Measurements from ENCODE around the gene GNB1L.

The GNB1L gene, protein sequence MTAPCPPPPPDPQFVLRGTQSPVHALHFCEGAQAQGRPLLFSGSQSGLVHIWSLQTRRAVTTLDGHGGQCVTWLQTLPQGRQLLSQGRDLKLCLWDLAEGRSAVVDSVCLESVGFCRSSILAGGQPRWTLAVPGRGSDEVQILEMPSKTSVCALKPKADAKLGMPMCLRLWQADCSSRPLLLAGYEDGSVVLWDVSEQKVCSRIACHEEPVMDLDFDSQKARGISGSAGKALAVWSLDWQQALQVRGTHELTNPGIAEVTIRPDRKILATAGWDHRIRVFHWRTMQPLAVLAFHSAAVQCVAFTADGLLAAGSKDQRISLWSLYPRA

DNA sequence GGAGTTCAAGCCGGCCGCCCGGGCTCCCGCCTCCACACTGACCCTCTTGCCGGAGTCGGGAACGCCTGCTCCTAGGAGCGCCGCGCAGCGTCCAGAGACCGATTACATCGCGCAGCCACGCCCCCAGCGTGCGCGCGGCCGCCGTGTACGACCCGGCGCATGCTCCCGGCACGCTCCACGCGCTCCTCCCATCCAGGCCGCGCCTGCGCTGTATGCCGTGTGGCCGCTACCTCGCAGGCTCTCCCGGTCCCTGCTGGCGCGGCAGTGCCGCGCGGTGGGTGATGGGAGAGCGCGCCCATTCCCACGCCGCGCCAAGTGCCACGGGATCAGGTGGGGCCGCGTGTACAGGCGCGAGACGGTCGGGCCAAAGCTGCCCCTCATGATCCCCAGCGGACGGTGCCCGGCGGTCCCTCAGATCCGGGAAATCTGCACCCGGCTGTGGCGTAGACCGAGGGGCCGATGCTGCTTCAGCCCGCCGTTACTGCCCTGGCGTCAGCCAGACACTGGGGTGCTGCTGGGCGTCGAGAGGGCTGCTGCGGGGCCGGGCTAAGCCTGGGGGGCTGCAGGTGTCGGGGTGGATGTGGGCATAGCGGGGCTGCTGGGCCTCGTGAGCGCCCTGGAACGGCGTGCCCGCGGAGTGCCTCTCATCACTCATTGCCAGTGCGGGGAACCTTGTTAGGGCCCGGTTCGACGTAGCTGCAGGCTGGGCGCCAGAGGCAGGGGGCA is at the start of gene GNB1L, which contains the start of gene RTL10:
TSS of gene GNB1L (minus strand) at position 97 of the 726 bp plus-strand sequence. CDS start 33,519 bp downstream, outside the sequence.
TSS of gene RTL10 (minus strand) at position 97 of the 726 bp plus-strand sequence. CDS start 2,613 bp downstream, outside the sequence.
- DNase-seq: peak; percentile 91

DNA sequence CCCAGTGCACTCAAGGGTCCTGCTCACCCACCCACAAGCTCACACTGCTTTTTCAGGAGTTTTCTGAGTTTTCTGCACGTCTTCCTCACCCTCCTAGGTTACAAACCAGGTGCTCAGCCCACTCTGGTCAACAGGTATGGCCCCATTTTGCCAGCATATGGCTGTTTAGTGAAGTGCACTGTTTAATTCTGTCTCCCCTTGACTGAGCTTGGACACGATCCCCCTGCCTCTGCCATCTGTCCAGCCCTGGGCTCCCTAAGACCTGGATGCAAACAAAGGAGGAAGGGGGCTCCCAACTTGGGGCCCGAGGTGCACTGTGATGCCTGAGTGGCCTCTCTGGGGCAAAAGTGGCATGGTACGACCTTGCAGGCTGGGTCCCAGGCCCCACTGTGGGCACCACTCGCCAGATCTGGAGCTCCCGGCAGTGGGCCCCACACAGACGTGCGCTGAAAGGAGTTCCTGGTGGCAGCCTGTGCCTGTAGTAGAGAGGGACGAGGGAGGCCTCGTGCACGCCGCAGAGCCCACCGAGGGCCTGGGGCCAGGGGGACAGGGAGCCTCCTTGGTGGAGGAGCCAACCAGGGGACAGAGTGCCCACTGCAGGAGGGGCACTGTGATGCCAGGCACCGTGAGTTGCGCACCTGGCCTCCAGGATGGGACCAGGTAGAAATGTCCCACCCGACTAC is 49.6 kb upstream of the GNB1L start:
- DNase-seq: no peak

DNA sequence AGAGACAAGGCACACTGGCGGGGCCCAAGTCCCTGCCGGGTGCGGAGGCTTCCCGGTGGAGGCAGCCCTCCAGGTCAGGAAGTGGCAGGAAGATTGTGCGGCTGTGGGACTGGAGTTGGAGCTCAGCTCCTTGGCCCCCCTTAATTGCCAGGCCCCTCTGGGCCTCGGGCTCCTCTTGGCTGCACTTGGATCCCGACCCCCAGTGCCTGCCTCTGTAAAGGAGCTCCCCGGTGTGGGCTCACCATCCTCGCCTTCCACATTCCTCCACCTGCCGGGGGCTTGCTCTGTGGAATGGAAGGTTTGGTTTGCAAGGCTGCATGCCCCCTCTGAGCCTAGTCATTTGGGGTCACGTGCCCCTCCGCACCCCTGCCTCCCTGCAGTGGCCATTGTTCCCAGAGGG is 48.8 kb upstream of the GNB1L start:
- no peak for DNase-seq

DNA sequence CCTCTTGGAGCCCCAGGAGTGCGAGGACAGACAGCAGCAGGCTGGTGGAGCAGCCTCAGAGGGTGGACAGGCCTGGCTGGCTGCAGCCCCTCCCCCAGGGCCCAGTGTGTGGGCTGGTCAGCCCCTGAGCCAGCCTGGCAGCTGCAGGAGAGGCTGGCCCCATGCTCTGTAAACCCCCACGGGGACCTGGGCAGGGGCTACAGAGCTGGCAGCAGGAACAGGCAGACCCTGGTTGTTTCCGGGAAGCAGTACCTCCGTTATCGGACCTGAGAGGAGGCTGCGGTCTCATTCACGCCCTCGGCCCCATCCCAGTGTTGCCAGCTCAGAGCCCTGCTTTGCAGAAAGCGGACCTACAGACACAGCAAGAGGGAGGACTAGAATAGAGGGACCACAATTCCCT is 48.4 kb upstream of the GNB1L start:
- no peak for DNase-seq

DNA sequence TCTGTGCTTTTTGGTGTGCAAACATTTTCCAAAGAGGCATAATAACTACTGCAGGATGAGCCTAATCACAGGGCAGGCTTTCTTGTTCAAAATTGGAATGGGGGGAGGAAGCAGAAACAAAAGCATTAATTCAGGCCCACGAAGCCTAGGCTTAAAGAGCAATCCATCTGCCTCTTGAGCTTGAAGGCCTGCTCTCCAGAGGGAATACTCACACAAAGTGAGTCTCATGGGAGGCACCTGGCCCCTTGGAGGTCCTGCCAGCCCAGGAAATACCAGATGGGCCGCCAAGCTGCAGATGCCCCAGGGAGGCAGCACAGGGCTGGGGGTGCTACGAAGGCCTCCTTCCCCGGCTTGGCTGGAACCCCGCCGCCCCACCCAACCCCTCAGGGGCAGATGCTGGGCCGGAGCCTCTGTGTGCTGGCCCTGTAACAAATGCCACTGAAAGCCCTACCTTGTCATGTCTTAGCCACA is 47.6 kb upstream of the GNB1L start:
- DNase-seq: peak; percentile 19

DNA sequence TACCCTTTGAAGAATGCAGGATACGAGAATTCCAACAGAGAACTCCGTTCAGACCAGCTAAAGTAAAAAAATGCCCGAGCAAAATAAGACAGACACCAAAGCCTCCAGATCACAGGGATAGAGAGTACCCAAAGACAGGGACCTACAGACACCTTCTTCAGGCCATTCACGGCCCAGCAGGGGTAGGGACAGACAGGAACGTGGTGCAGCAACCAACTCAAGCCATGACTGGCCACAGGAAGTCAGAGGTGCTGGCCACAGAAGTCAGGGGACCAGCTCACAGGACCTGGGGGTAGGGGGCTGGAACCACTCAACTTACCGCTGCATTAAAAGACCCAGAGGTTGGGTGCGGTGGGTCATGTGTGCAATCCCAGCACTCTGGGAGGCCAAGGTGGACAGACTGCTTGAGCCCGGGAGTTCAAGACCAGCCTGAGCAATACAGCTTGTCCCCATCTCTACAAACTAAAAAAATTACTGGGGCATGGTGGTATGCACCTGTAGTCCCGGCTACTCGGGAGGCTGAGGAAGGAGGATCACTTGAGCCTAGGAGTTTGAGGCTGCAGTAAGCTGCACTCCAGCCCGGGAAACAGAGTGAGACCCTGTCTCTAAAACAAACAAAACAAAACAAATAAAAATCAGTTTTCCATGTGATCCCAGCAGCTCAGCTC is 47.0 kb upstream of the GNB1L start:
- DNase-seq: no peak

DNA sequence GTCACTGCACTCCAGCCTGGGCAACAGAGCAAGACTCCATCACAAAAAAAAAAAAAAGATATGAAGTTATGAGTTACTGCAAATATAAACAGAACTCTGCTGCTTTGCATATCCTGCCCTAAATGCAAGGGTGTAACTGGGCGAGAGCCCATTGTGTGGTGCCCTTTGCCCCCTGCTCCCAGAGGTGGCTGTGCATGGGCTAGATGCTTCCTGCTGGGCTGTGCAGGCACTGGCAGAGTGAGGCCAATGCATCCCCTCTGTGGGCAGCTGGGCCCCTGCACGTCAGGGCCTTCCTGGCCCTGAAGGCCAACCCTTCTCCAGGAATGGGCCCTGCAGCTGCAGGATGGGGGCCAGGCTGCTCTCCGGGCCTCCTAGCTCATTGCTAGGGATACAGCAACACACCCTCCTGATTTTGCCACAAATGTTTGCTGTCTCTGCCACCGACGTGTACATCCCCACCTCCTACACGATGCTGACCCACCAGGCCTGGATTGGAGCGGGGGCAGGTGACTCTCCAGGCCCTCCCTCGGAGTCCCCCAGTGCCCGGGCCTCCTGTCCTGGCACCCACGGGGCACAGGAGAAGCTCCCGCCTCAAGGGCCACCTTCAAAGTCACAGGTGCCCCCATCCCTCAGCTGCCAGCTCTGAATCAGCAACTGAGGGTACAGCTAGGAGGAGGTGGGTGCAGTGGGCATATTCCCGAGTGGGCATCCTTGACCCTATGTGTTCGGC is 46.2 kb upstream of the GNB1L start:
- no peak for DNase-seq

DNA sequence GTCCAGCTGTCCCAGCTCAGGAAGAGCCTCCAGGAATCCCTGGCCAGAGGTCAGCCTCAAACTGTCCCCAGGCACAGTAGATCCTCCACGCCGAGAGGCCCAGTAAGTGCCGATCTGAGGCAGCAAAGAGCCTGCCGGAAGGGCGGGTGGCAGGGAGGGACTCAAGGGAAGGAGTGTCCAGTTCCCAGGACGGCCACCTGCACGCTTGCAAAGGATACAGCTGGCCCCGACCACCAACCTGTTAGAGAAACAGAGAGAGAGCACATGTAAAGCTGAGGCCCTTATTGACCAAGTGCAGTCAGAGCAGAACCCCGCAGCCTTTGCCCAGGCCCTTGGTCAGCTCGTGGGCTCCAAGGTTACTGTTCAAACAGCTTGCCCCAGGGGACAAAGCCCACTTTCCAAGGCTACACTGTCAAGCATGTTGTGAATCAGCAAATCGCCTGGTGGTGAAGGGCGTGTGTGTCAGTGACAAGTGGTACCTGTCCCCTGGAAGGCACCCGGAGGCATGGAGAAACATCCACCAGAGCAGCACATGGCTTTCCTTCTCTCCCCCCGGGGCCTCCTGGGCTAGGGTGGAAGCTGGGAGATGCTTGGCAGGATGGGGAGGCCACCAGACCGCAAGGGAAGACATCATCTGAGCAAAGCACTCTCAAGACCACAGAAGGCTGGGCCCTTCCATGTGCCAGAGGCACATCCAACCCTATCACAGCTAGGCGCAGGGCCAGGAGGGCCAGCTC is 44.3 kb upstream of the GNB1L start:
- DNase-seq: no peak

DNA sequence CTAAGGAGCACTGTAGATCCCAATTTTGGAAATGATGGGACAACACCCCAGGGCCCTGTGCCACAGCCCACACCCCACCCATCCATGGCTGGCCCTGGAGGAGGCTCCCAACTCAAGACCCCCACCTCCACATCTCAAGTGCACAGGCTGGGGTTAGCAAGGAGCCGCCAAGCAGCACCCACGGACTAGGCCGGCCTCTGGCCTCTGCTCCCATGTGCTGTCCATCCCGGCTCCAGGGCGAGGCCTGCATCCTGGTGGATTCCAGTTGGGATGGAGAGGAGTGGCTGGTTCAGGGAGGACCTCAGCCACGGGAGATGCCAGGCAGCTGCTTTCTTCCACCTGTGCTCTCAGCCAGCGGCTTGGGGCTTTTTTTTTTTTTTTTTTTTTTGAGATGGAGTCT is 43.5 kb upstream of the GNB1L start:
- no peak for DNase-seq

DNA sequence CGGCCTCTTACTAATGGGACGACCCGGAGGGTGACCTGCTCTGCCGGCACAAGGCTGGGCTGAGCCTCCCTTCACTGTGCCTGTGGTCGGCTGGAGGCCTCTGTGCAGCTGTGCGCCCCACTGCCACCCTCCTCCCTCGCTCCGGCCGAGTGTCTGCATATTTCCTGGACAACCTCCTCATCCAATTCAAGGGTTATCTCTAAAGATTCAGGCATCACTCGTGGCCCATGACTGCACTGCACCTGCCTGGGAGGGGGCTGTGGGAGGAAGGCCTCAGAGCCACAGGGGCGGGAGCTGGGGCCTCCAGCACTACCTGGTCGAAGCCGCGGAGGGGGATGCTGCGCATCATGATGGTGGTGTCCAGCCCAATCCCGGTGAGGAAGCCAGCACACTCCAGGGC is 43.1 kb upstream of the GNB1L start:
- DNase-seq: no peak

DNA sequence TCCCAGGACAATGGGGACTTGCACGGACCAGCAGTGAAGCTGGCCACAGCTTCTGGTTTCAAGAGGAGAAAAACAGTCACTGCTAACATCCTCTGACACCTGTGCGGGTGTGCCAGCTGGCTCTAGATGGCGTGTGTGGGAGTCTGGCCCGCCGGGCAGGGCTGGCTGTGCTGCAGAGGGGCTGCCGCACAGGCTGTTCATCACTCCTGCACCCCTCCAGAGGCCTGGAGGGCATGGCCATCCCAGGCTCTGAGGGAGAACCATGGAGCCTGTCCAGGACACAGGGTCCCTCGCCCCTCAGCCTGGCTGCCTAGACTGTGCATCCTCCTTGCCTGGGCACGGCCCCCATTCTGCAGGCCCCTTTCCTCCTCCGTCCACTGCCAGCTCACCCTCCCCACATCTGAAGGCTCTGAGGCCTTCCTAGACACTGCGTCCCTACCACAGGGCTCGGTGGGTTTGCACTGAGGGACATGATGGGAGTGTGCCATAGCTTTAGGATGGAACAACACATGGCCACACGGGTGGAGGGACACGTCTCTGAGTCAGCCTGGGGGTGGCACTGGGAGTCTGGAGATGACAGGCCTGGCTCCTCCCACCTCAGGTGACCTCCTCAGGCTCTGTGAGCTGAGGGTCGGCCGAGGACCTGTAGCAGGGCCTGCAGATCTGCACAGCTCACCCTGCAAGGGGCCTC is 42.1 kb upstream of the GNB1L start:
- DNase-seq: no peak

DNA sequence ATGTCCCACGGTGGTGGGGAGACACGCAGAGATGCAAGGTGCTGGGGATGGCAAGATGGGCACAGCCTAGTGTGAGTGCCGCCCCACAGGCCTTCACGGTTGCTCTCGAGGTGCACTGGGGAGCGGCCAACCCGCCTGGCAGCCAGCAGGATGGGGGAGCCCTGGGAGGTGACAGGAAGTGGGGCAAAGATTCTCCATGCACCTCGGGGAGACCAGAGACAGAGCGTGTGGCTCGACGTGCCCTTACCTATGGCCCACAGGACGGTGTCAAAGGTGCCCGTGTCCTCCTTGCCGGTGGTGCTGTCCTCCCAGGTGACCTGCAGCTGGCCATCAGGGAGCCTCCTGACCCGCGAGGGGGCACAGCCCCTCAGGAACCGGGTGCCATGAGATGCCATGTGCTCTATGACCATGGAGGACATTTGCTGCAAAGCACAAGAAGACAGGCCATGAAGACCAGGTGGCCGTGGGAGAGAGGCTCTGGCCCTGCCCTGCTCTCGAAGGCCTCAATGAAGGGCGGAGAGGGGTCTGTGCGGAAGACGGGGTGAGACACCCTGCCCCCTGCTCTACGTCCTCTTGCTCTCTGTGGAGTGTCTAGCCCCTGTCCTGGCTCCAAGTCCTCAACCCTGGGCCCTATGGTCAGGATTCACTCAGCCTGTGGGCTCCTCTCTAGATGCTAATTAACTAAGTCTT is 40.6 kb upstream of the GNB1L start:
- no peak for DNase-seq

DNA sequence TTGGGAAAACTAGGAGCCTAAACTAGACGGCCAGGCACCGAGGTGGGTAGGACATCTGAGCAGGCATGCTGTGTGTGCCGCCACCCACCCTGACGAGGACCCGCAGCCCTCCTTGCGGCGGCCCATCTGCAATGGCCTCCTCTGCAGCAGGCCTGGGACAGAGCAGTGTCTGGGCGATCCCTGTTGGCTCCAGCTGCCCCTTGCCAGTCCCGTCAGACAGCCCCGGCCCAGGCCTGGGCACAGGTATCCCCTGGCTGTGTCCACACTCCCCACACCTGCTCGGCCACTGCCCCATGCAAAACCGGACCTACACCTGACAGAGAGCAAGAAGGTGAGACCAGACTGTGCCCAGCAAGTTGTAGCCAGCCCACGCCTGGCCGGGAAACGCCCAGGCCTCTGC is 38.7 kb upstream of the GNB1L start:
- no peak for DNase-seq

DNA sequence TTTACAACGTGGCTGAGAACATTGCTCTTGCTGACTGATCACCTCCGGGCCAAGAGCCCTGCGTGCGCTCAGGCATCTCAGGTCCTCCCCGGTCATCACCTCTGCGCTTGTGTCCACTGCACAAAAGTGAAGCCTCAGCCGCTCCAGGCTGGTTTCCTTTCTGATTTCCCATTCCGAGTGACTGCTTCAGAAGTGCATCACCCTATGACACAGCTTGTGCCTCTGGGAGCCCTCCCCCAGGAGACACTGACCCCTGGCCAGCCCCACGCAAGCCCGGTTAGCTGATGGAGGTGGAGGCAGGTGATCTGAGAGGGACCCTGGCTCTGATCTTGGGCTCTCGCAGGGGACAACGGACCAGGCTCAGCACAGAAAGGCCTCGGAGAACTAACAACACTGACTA is 38.3 kb upstream of the GNB1L start:
- DNase-seq: no peak

DNA sequence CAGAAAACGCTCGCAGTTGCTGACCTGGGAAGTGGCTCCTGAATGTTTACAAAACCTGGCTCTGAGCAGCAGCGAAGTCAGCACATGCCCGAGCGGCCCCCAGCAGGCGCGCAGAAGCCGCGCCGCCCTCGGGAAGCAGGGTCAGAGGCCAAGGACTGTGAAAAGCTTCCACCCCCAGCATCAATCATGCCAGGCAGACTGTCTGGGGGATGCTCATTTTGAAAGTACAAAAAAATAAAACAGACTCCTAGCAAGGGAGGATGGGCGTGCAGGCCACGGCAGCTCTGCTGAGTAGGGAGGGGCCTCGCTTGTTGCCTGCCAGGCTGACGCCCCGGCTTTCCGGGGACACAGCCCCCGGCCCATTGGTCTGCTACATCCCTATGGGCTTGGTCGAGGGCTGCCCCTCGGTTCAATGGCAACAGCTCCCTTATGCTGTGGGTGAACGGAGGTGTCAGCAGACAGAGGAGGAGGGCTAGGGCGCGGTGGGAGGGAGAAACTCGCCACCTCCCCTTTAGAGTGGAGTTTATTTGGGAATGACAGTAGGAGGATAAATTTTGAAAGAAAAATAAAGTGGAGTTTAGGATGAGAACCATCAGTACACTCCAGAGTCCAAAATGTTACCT is 37.7 kb upstream of the GNB1L start:
- DNase-seq: peak; percentile 52

DNA sequence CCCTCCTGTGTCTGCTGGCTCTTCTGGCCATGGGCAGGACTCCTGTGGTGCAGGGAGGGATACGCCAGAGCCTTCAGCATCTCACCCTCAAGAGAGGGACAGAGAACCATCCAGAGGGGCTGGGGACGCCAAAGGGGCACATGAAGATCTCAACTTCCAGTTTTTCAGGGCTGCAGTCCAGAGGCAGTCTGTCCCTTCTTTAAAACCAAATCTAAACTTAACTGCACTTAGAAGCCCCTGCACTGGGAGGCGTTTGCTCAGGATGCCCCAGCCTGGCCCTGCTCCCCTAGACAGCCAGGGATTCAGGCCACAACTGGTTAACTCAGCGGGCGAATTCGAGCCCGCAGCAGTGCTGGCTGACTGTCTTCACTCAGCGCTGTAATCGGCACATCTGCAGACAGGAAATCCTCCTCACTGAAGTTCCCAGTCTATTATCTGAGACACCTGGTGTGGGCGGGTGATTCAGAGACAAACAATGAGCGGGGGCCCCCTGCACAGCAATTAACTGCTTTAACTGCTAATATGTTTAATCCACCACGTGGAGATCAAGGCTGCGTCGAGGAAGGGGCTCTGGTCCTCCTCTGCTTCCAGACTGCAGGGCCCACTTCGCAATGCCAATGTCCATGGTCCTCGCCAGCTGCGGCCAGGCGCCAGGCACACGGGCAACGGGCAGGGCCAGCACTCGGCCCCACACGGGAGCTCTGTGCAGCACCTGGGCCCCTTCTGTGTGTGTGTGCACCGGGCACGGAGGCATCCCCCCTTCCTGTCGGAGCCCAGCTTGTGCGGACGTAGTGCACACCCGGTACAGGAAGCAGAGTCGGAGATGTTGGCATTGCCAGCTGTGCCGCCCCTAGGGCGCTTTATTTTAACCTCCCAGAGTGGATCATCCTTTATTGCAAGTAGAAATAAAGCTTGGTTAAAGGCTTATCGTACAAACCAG is 36.9 kb upstream of the GNB1L start:
- DNase-seq: peak; percentile 66

DNA sequence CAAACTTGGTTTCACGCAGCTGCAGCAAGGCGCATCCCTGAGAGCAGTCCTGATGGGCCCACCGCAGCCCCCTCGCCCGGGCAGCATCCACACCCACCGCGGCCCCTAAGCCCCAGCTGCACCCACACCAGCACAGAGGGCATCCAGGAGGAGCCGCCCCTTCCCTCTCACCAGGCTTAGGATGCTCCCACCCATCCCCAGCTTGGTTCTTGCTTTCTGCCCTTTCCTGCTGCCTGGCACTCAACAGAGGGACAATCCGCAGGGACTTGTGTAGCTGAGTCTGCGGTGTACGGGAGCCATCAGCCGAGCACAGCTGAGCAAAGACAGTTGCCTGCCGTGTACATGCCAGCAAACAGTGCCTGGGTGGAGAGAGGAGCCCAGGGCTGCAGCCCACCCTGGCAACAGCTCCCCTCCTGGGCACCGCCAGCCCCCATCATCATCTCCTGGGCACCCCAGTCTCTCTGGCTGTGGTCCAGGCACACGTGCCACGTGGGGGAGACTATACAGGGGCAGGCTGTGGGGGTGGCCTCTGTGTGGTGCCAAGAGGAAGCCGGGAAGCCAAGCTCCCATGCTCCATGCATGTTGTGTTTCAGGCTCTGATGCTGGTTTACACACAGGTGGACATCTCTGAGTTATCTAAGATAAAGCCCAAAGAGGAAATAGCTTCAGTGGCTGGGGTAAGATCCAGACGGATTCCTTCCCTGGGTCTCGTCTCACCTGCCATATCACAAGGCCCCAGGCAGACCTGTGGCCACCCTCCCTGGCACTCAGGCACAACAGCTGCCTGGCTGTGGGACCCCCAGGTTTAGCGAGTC is 36.0 kb upstream of the GNB1L start:
- no peak for DNase-seq

DNA sequence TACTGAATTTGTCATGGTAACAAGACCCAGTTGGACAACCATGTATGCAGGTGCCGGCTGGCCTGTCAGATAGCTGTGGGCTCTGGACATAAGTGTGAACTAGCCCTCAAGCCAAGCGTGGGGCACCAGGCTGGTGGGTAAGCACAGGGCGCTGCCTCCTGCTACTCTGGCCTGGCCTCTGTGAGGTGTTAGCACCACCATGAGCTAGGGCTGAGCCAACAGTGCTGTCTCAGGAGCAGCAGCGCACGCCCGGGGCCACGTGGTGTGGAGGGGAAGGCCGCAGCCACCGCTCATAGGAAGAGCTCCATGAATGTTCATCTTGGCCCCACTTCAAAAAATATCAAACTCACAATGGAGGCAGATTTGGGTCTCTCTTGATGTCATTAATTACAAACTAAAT is 35.3 kb upstream of the GNB1L start:
- DNase-seq: no peak

Measured in SHP77 treated with DMSO at 0.1 percent for 48 hours (cell line).